ENCODE results near the gene ATXN7L1. TPM values are rescaled to one million over a fixed set of nuclear protein-coding genes. Genes with fewer than 3 reads are reported as not detected.
A peak's percentile ranks its signal among the peaks of the same experiment; 100 is the strongest.
"Not testable (repeated sequence)": the region's sequence is repeated elsewhere in the genome, so short reads cannot be mapped to it uniquely, and the experiment has no call there.

The ATXN7L1 gene
- total RNA-seq, 1 donor from 2014 or later, result 12.9 TPM

GRCh38 chr7:105699568-105700236 lies 176.7 kb downstream of the ATXN7L1 start:
- H3K36me3 ChIP-seq, result no peaks in the 10 kb centered on the region
- no peak for TF ChIP-seq CTCF (IDR thresholded peaks at IDR 0.05)
- no peaks in the 10 kb centered on the region for H3K9me3 ChIP-seq
- intact Hi-C loops (cut with DNase I), result no loop called here
- no peaks in the 10 kb centered on the region for H3K4me1 ChIP-seq
- H3K27me3 ChIP-seq, result no peaks in the 10 kb centered on the region
- no peak overlapping the region for H3K4me3 ChIP-seq
- no peak overlapping the region for H3K27ac ChIP-seq
- DNase-seq (no peak), ATAC-seq (no peak)

- DNase-seq (no peak), ATAC-seq (no peak)
- no peaks in the 10 kb centered on the region for H3K36me3 ChIP-seq
- intact Hi-C loops (cut with DNase I), result no loop called here
- no peak for TF ChIP-seq CTCF (IDR thresholded peaks at IDR 0.05)
- no peaks in the 10 kb centered on the region for H3K4me1 ChIP-seq
- H3K4me3 ChIP-seq, result no peak overlapping the region
- no peaks in the 10 kb centered on the region for H3K9me3 ChIP-seq
- H3K27me3 ChIP-seq, result no peaks in the 10 kb centered on the region
- no peak overlapping the region for H3K27ac ChIP-seq
Observed at GRCh38 chr7:105698531-105698930, 177.9 kb downstream of the ATXN7L1 start.

GRCh38 chr7:105697753-105698152 lies 178.6 kb downstream of the ATXN7L1 start:
- no peak for DNase-seq
- Histone ChIP-seq H3K4me1 (no peaks in the 10 kb centered on the region), H3K9me3 (no peaks in the 10 kb centered on the region), H3K27me3 (no peaks in the 10 kb centered on the region), H3K4me3 (no peak overlapping the region), H3K36me3 (no peaks in the 10 kb centered on the region), H3K27ac (no peak overlapping the region)
- intact Hi-C loops (cut with DNase I), result no loop called here
- TF ChIP-seq CTCF (IDR thresholded peaks at IDR 0.05), result no peak
- ATAC-seq, result no peak

- H3K9me3 ChIP-seq; H3K4me1 ChIP-seq; ATAC-seq; intact Hi-C loops (cut with DNase I); H3K27me3 ChIP-seq; H3K27ac ChIP-seq; H3K36me3 ChIP-seq; H3K4me3 ChIP-seq; DNase-seq: not testable (repeated sequence)
Observed at GRCh38 chr7:105697169-105697568, 179.2 kb downstream of the ATXN7L1 start.

GRCh38 chr7:105693576-105693975 lies 182.8 kb downstream of the ATXN7L1 start:
- DNase-seq (no peak), ATAC-seq (no peak)
- no peak overlapping the region for H3K4me3 ChIP-seq
- no peaks in the 10 kb centered on the region for H3K36me3 ChIP-seq
- H3K27ac ChIP-seq, result no peak overlapping the region
- intact Hi-C loops (cut with DNase I), result no loop called here
- no peaks in the 10 kb centered on the region for H3K9me3 ChIP-seq
- peaks cover 4% of the 10 kb centered on the region for H3K4me1 ChIP-seq
- no peaks in the 10 kb centered on the region for H3K27me3 ChIP-seq
- no peak for TF ChIP-seq CTCF (IDR thresholded peaks at IDR 0.05)

GRCh38 chr7:105691680-105692564 lies 184.5 kb downstream of the ATXN7L1 start:
- TF ChIP-seq CTCF (IDR thresholded peaks at IDR 0.05), result no peak
- H3K9me3 ChIP-seq, result no peaks in the 10 kb centered on the region
- H3K4me1 ChIP-seq, result peaks cover 4% of the 10 kb centered on the region
- intact Hi-C loops (cut with DNase I), result no loop called here
- H3K27ac ChIP-seq, result peak overlapping the region; percentile 82
- ATAC-seq (peak; percentile 90), DNase-seq (peak; percentile 75)
- H3K36me3 ChIP-seq, result no peaks in the 10 kb centered on the region
- no peaks in the 10 kb centered on the region for H3K27me3 ChIP-seq
- H3K4me3 ChIP-seq, result peak overlapping the region; percentile 53

All from upper lobe of right lung (tissue), 1 donor.